Activated CD8-positive, alpha-beta memory T cell treated with anti-CD3 and anti-CD28 coated beads for 36 hours (primary cell): ENCODE measurements around the gene AP5Z1. TPM values are rescaled to one million over a fixed set of nuclear protein-coding genes. Genes with fewer than 3 reads are reported as not detected.

ENCODE experiments used
- CTCF ChIA-PET: fragments of 350-600 bp; sonication (Branson Sonifier 250); formaldehyde crosslinking; loops from one replicate; lab custom pipeline; 2021; ENCODE audit warnings: antibody characterized with exemption; lab: Charles Lee
- POLR2A ChIA-PET: fragments of 350-600 bp; sonication (Branson Sonifier 250); formaldehyde crosslinking; loops from one replicate; lab custom pipeline; 2021; ENCODE audit warnings: antibody characterized with exemption; lab: Charles Lee
- total RNA-seq, 2 experiments: library from RNA; stranded (reverse); gene quantifications; one replicate each; pipeline ENCODE4 v1.2.3, GENCODE V29; 2021

The AP5Z1 gene
- total RNA-seq, 2 experiments from 2014 or later: 37.9 to 40.0 TPM

GRCh38 chr7:4823441-4824119 is 48.2 kb downstream of the AP5Z1 start:
- ChIA-PET CTCF (no interaction called here), POLR2A (no interaction called here)

GRCh38 chr7:4824120-4824775 is 48.8 kb downstream of the AP5Z1 start:
- POLR2A ChIA-PET: no interaction called here
- CTCF ChIA-PET: no interaction called here

- ChIA-PET POLR2A (no interaction called here), CTCF (no interaction called here)
These were observed 49.7 kb downstream of the AP5Z1 start for GRCh38 chr7:4825081-4825480.

- ChIA-PET CTCF (interaction anchor here (1.4 kb wide), 1 partner anchor 55 kb away, joined by 5 read pairs; the partner anchor contains the start of gene RADIL), POLR2A (no interaction called here)
These were observed 53.4 kb downstream of the AP5Z1 start for GRCh38 chr7:4828720-4829383.

- CTCF ChIA-PET: interaction anchor here (0.5 to 2.7 kb wide), 6 partner anchors 20 to 1872 kb away, joined by 3 to 13 read pairs (median 4); partner anchors contain the start of gene RADIL
- POLR2A ChIA-PET: no interaction called here
These were observed 54.8 kb downstream of the AP5Z1 start for GRCh38 chr7:4830176-4830575.

- ChIA-PET CTCF (interaction anchor here (0.7 to 2.7 kb wide), 4 partner anchors 13 to 437 kb away, joined by 3 to 13 read pairs (median 4); no protein-coding TSS in a partner anchor), POLR2A (no interaction called here)
These were observed 56.5 kb downstream of the AP5Z1 start for GRCh38 chr7:4831723-4832495.

- POLR2A ChIA-PET: no interaction called here
These were observed 57.3 kb downstream of the AP5Z1 start for GRCh38 chr7:4832711-4833110.

GRCh38 chr7:4833176-4833575 is 57.8 kb downstream of the AP5Z1 start:
- ChIA-PET CTCF (no interaction called here), POLR2A (no interaction called here)

More at GRCh38 chr7:4832711-4833110, 57.3 kb downstream of the AP5Z1 start:
- CTCF ChIA-PET: interaction anchor here (0.7 kb wide), 2 partner anchors 13 to 47 kb away, joined by 3 to 5 read pairs; no protein-coding TSS in a partner anchor

- ChIA-PET CTCF (no interaction called here), POLR2A (no interaction called here)
These were observed 58.5 kb downstream of the AP5Z1 start for GRCh38 chr7:4833691-4834600.

GRCh38 chr7:4834601-4835397 is 59.4 kb downstream of the AP5Z1 start:
- POLR2A ChIA-PET: no interaction called here
- CTCF ChIA-PET: no interaction called here

- POLR2A ChIA-PET: no interaction called here
- CTCF ChIA-PET: no interaction called here
These were observed 60.2 kb downstream of the AP5Z1 start for GRCh38 chr7:4835398-4836205.

- ChIA-PET CTCF (no interaction called here), POLR2A (no interaction called here)
These were observed 60.8 kb downstream of the AP5Z1 start for GRCh38 chr7:4836206-4836661.

- CTCF ChIA-PET: no interaction called here
- POLR2A ChIA-PET: no interaction called here
These were observed 61.8 kb downstream of the AP5Z1 start for GRCh38 chr7:4837041-4837802.

GRCh38 chr7:4837803-4838625 is 62.6 kb downstream of the AP5Z1 start:
- POLR2A ChIA-PET: no interaction called here

GRCh38 chr7:4838626-4839334 is 63.4 kb downstream of the AP5Z1 start:
- ChIA-PET CTCF (interaction anchor here (0.5 to 0.6 kb wide), 2 partner anchors 187 to 302 kb away, joined by 3 read pairs; no protein-coding TSS in a partner anchor), POLR2A (no interaction called here)

More at GRCh38 chr7:4837803-4838625, 62.6 kb downstream of the AP5Z1 start:
- CTCF ChIA-PET: interaction anchor here (0.6 kb wide), 1 partner anchor 303 kb away, joined by 3 read pairs; no protein-coding TSS in a partner anchor
